OCI-LY1 (cell line): ENCODE results near the gene VEZF1.
"Not testable (repeated sequence)": the region's sequence is repeated elsewhere in the genome, so short reads cannot be mapped to it uniquely, and the experiment has no call there.

Experiments
- H2AFZ ChIP-seq: fragments of 200-600 bp; sonication (generic), shearing (Covaris generic); 2 replicates; pipeline ENCODE4 v1.6.0; 2014; ENCODE audit warnings: antibody characterized with exemption, mild to moderate bottlenecking, low read length
- H3F3A ChIP-seq: fragments of 200-600 bp; sonication (generic), shearing (Covaris generic); 2 replicates; pipeline ENCODE4 v1.6.0; 2014; ENCODE audit warnings: mild to moderate bottlenecking, antibody characterized with exemption, low read length, moderate library complexity; ENCODE audit not compliant: insufficient read depth
- H3K27ac ChIP-seq: fragments of 200-600 bp; sonication (generic); 2 replicates; pipeline ENCODE4 v1.5.1; 2014; ENCODE audit warnings: low read length, mixed run types, mild to moderate bottlenecking, low read depth; ENCODE audit not compliant: poor library complexity, severe bottlenecking
- H3K27me3 ChIP-seq: fragments of 200-600 bp; sonication (generic); 2 replicates; pipeline ENCODE4 v1.6.0; 2014; ENCODE audit warnings: antibody characterized with exemption, mild to moderate bottlenecking, low read length, moderate library complexity; ENCODE audit not compliant: insufficient read depth
- H3K36me3 ChIP-seq: fragments of 200-600 bp; sonication (generic); 2 replicates; pipeline ENCODE4 v1.6.1; 2014; ENCODE audit warnings: mild to moderate bottlenecking, antibody characterized with exemption, low read length, moderate library complexity, mixed read lengths; ENCODE audit not compliant: insufficient read depth
- H3K4me1 ChIP-seq: fragments of 200-600 bp; sonication (generic); 2 replicates; pipeline ENCODE4 v1.5.1; 2014; ENCODE audit warnings: mild to moderate bottlenecking, low read length, moderate library complexity; ENCODE audit not compliant: insufficient read depth, severe bottlenecking
- H3K4me2 ChIP-seq: fragments of 200-600 bp; sonication (generic), shearing (Covaris generic); 2 replicates; pipeline ENCODE4 v1.6.1; 2014; ENCODE audit warnings: low read length
- H3K4me3 ChIP-seq: fragments of 200-600 bp; sonication (generic); 2 replicates; pipeline ENCODE4 v1.5.1; 2014; ENCODE audit warnings: low read length, low read depth, mild to moderate bottlenecking, mixed read lengths; ENCODE audit not compliant: poor library complexity, severe bottlenecking
- H3K79me2 ChIP-seq: fragments of 200-600 bp; shearing (Covaris generic); 2 replicates; pipeline ENCODE4 v1.6.1; 2016; ENCODE audit warnings: mixed run types, low read length, mixed read lengths; ENCODE audit not compliant: insufficient read depth
- H3K9ac ChIP-seq: fragments of 200-600 bp; sonication (generic), shearing (Covaris generic); 2 replicates; pipeline ENCODE4 v1.6.1; 2014; ENCODE audit warnings: mild to moderate bottlenecking, low read length, mixed read lengths
- H3K9me2 ChIP-seq: fragments of 200-600 bp; sonication (generic), shearing (Covaris generic); 2 replicates; pipeline ENCODE4 v1.6.1; 2014; ENCODE audit warnings: low read depth, mild to moderate bottlenecking, low read length, mixed read lengths
- H3K9me3 ChIP-seq: fragments of 200-600 bp; shearing (Covaris generic); 2 replicates; pipeline ENCODE4 v1.6.1; 2014; ENCODE audit warnings: low read length, mixed read lengths
- H4K20me1 ChIP-seq: fragments of 200-600 bp; sonication (generic), shearing (Covaris generic); 2 replicates; pipeline ENCODE4 v1.6.0; 2016; ENCODE audit warnings: mild to moderate bottlenecking, low read length; ENCODE audit not compliant: insufficient read depth
- CTCF ChIP-seq: fragments of 200-600 bp; sonication (generic), shearing (Covaris generic); IDR thresholded peaks from 2 replicates; pipeline ENCODE4 v1.5.1; 2017; ENCODE audit warnings: mild to moderate bottlenecking, antibody characterized with exemption, low read length, moderate library complexity, mixed read lengths
- EZH2 ChIP-seq: fragments of 200-600 bp; sonication (generic), shearing (Covaris generic); IDR thresholded peaks from 2 replicates; pipeline ENCODE4 v1.8.0; 2017; ENCODE audit warnings: borderline replicate concordance, mixed run types, mild to moderate bottlenecking, antibody characterized with exemption, low read length, moderate library complexity, mixed read lengths

VEZF1 gene

GRCh38 chr17:57959929-57960328, 28.1 kb downstream of the VEZF1 start:
- peaks cover 14% of the 10 kb centered on the region for H3K4me1 ChIP-seq
- H3K9me2 ChIP-seq, result no peaks in the 10 kb centered on the region
- H4K20me1 ChIP-seq, result no peaks in the 10 kb centered on the region
- H3K79me2 ChIP-seq, result no peaks in the 10 kb centered on the region
- no peaks in the 10 kb centered on the region for H3F3A ChIP-seq
- H3K4me2 ChIP-seq, result no peak overlapping the region
- H3K36me3 ChIP-seq, result no peaks in the 10 kb centered on the region
- 0 out of 2 replicates have a peak, but pooled peaks cover 5% of the 10 kb centered on the region for H3K27me3 ChIP-seq
- no peaks in the 10 kb centered on the region for H3K9me3 ChIP-seq
- no peak overlapping the region for H3K27ac ChIP-seq
- TF ChIP-seq EZH2, result no peak
- no peak for TF ChIP-seq CTCF
- no peak overlapping the region for H3K4me3 ChIP-seq
- no peak overlapping the region for H2AFZ ChIP-seq
- H3K9ac ChIP-seq, result no peak overlapping the region

GRCh38 chr17:57958391-57958790, 29.7 kb downstream of the VEZF1 start:
- H3K27me3 ChIP-seq, H3K9me2 ChIP-seq, H3F3A ChIP-seq, H3K4me3 ChIP-seq, H3K4me2 ChIP-seq, H2AFZ ChIP-seq, H3K79me2 ChIP-seq, H4K20me1 ChIP-seq, H3K36me3 ChIP-seq, H3K9ac ChIP-seq, H3K27ac ChIP-seq, H3K9me3 ChIP-seq: not testable (repeated sequence)
- peaks cover 14% of the 10 kb centered on the region for H3K4me1 ChIP-seq

GRCh38 chr17:57957886-57958285, 30.2 kb downstream of the VEZF1 start:
- H3K4me1 ChIP-seq, result peaks cover 14% of the 10 kb centered on the region
- no peaks in the 10 kb centered on the region for H3K9me3 ChIP-seq

More at GRCh38 chr17:57957886-57958285, 30.2 kb downstream of the VEZF1 start:
- no peak overlapping the region for H3K27ac ChIP-seq
- no peak for TF ChIP-seq CTCF
- no peak overlapping the region for H2AFZ ChIP-seq
- H3K9ac ChIP-seq, result no peak overlapping the region
- no peak overlapping the region for H3K4me2 ChIP-seq
- H3K79me2 ChIP-seq, result no peaks in the 10 kb centered on the region
- H3K36me3 ChIP-seq, result no peaks in the 10 kb centered on the region
- no peaks in the 10 kb centered on the region for H4K20me1 ChIP-seq
- no peaks in the 10 kb centered on the region for H3F3A ChIP-seq
- H3K27me3 ChIP-seq, result 0 out of 2 replicates have a peak, but pooled peaks cover 5% of the 10 kb centered on the region
- no peaks in the 10 kb centered on the region for H3K9me2 ChIP-seq
- no peak overlapping the region for H3K4me3 ChIP-seq
